GM19452 (cell line): ENCODE results near the gene SERPINE1.

Experiments used
- ATAC-seq: cut with Tn5 transposase; IDR thresholded peaks from one replicate; pipeline ENCODE4 v1.9.1; 2021; ENCODE audit not compliant: unreplicated experiment

SERPINE1 gene

DNA sequence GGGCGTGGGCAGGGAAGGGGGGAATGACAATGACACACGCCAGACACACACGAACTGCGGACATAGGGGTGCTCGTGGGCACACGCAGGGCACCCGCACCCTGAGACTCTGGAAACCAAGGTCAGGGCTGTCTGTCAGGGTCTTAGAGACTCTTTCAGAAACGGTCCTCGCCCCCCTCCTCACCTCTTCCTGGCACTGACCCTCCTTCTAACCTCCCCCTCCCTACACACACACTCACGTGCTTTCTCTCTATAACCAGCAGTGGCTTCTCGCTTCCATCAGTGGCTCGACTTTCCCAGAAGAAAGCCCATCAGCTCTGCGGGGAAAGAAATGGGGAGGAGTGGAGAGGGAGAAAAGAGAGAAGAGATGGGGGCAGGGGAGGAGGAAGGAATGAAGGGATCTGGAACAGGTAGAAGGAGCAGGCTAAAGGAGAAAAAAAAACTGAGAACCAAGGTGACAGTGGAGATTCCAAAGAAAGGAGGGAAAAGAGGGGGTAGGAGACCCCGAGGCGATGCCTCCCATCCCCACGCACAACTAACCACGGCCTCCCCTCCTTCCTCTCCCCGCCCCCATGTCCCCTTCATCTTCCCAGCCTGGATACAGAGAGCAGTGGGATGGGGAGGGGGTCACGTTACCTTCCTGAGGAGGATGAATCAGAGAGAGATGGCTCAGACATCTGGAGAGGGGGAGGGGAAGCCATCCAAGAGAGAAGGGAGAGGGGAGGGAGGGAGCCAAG is 40.2 kb downstream of the SERPINE1 start:
- ATAC-seq: no peak

DNA sequence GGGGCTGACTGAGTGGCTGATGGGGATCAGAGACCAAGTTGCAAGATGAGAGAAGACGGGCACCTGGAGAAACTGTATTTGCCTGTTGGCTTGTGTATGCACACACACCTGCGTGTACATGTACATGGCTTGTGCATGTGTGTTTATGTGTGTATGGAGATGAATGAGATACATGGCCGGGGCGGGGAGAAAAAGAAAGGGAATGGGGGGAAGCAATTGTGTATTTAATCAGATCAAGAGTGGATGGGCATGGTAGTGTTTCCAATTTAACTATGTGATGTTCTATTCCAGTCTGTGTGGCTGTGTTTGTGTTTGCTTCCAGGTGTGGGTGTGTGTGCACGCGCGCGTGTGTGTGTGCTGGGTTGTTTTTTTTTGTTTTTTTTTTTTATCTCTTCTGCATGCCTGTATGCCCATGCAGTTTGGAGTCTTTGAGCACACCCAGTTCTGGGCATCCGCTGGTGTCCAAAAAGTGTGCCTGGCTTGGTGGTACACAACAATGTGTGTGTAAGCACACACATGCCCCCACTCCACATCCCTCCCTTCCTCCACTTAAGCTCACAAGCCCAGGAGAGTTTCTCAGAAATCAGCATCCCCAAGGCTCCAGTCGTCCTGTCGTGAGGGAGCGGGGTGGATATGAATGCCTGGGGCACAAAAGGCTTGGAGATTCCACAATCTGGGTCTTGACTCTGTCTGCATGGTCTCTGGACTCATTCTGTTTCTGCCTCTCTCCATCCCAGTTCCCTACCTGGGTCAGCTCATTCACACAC is 40.9 kb downstream of the SERPINE1 start:
- ATAC-seq: no peak

DNA sequence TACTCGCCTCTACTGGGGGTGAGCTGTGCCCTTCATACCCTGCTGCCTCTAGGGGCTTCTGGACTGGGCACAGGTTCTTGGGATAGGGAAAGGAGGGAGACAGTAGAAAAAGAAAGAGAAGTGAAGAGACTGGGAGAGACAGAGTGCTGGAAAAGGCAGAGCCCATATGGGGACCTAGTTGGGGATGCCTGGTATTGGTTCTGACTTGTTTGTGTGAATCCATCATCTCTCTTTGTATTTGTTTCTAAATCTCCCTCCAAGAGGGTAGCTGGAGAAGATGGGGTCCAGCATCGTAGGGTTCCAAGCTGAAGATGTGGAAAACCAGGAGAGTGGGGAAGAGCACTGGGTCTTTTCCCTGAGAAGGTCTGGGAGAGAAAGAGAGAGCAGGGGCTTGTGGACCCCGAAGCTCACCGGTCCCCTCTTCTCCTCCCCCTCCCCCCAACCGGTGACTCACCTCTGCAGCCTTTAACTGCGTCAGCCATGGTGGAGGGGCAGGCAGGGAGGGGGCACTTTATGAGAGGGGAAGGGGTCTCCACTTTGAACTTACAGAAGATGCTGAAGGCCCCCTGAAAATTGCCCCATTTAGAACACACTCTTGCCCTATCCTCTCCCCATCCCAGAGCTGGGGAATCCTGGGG is 41.6 kb downstream of the SERPINE1 start:
- no peak for ATAC-seq

DNA sequence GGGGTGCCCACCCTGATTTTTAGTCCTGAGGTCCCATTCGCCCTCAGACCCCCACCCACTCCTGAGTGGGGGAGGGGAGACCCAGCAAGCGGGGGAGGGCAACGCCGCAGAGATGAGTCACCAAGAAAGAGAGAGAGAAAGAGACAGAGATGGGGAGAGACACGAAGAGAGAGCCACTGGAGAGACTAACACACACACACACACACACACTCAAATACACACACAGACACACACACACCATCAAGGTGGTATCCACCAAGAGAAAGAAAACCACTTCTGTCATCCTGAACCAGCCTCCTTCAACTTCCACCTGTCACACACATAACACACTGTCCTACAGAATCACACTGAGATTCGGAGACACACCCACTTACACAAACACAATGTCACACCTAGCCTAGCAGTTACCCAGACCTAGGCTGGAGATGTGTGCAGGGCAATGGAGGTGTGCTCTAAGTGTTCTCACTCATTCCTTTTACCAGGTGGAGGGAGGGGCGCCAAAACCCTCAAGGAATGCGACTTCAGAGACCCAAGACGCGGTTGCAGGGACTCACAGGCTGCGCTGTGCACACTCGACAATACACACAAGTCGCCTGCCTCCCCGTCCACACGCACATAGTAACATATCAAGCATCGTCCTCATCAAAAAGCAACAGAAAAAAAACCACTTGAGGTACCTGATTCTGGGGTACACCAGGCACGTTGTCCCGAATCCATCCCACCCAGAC is 42.4 kb downstream of the SERPINE1 start:
- no peak for ATAC-seq

DNA sequence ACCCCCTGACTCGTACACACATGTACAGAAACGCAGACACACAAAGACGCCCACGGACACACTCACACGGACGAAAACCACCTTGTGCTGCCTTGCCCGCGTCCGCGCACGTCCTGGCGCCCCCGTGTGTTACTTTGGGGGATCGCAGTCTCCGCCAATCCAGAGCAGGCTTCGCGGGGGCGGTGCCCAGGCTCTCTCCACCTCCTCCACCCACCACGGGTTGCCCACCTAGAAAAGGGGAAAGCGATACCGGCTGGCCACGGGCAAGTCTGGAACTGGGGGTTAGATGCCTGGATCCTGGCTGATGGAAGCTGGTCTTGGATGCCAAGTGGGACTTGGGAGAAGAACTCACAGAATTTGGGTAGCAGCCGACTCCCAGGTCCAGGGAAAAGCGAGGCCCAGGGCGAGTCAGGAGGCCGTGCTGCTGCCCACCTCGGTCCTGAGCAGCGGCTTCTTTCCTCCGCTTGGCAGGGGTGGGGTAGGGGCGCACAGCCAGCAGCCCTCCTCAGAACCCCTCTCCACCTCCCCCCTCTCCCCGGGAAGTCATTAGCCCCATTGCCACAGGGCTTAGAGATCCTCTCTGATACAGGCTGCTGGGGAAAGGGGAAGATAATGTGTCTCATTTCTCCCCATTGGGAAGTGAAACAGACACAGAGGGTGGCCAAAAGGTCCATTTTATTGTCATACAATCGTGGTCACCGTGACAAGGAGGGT is 43.1 kb downstream of the SERPINE1 start:
- ATAC-seq: no peak

DNA sequence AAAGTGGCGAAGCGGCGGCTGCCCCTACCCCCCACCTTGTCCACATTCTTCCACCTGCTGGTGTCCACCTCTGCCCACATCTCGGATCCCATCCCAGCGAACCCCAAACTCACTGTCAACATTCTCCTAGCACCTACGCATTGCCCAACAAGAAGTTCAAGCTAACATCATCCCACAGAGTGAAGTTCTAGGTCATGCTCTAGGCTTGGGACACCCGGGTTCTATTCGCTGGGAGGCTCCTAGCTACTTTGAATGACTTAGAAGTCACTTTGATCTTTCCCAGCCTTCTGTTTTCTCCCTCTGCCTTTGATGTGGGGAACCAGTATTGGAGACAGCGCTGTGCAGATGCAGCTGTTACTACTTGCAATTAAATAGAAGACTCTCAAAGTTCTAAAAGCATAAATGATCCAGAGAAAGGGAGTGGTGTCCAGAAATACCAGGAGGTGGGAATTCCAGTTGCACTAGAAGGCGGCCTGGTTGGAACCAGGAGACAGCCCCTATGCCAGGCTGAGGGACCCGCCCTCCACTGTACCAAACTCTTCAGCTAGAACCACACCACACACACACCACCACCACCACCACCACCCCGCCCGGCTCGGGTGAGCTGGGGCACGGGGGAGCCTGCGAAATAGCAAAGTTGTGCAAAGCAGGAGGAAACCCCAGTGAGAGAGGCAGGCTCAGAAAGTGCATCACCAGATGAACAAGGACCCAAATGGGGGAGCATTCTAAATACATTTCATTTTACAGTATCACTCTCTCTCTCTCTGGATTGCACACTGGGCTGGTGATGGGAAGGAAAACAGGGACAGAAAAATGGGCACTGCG is 43.9 kb downstream of the SERPINE1 start:
- no peak for ATAC-seq

DNA sequence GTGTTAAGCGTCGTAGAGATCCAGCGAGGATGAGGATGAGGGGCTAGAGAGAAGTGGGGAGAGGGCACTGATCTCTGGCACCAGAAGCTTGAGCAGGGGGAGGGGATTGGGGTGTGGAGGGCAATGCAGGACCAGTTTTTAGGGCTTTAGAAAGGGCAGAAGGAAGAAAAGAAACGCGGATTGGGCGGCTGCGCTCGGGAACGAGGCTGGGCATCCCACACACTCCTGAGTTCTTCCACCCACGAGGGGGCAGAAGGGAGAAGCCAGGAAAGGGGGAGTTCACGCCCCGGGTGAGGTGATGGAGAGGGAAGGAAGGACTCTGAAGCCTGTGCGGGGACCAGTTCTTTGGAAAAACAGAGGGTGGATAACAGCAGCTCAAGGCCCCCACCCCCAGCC is 44.5 kb downstream of the SERPINE1 start:
- ATAC-seq: no peak

DNA sequence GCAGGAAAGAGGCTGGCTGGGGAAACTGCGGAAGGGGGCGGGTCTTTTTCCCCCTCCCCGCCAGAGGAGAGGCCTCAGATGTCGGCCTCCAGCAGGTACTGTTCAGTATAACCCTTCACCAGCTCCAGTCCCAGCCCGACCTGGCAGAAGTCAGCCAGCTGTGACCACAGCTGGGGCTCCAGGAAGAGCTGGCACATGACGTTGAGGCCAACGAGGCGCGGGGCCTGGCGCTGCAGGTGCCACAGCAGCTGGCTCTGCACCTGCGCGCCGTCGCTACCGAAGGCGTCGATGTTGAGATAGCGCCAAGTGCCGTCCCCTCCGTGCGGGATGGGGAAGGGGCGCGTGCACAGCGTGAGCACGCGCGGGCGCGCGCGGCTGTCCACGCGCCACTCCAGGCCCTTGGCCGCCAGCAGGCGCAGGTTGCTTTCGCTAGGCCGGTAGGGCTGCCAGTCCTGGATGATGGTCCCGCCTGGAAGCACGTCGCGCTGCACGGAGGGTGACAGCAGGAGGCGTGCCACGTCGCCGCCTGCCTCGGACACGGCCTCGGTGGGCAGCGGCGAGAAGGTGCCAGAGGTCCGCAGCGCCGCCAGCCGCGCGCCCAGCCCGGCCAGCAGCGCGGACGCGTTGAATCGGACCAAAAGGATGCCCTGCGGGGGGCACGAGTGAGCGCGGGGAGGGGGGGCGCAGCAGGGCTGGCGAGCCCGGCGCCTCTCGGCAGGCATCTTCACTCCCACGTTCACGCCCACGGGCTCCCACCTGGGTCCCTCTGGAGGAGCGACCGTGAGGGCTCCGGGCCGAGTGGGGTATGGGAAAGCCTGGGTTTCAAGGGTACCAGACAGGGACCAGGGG is 45.3 kb downstream of the SERPINE1 start:
- no peak for ATAC-seq

DNA sequence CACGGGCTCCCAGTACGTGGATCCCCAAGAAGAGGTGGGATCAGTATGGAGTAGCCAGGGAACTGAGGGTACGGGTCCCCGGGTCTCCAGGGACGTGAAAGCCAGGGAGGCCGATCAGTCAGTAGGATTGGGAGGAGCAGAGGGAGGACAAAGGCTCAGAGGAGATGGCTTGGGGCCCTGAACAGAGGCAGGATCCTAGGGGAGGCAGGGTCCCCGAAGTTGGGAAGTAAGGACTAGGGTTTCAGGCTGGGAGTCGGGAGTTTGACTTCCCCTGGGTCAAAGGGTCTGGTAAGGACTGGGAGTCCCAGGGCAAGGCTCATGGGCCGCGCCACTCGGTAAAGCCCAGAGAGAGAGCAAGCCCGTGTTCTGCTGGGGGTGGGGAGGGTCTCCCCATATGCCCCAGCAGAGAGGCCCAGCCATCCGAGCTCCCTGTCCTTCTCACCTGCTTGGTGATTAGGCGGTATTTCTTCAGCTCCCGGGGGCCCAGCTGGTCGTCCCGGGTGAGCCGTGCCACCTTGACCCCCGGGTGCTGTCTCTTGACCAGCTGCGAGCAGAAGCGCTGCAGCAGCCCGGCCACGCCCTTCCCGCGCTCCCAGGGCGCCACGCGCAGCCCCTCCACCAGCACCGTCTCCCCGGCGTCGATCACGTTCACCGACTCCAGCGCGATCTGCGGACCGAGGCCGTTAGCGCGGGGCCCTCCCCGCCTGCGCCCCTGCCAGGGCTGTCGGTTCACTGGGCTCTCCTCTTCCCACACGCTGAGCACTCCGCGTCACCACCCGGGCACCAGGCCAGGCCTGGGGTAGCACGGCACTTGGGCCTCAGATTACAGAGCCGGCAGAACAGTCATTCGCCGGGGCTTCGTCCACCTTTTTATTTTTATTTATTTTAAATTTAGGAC is 46.2 kb downstream of the SERPINE1 start:
- ATAC-seq: no peak

DNA sequence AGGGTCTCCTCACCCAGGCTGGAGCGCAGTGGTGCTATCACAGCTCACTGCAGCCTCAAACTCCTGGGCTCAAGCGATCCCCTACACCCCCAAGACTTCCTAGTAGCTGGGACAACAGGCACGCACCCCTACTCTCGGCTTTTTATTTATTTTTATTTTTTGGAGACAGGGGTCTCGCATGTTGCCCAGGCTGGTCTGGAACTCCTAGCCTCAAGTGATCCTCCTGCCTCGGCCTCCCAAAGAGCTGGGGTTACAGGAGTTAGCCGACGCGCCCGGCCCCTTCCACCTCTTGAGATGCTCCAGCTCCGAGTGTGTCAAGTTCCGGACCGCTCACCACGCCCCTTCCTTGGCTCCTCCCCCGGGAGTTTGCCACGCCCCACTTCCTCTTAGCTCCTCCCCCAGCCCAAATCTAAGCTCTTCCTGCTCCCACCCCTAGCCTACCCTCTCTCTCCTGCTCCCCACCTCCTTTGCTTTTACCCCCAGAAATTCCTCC is 46.9 kb downstream of the SERPINE1 start:
- ATAC-seq: no peak

DNA sequence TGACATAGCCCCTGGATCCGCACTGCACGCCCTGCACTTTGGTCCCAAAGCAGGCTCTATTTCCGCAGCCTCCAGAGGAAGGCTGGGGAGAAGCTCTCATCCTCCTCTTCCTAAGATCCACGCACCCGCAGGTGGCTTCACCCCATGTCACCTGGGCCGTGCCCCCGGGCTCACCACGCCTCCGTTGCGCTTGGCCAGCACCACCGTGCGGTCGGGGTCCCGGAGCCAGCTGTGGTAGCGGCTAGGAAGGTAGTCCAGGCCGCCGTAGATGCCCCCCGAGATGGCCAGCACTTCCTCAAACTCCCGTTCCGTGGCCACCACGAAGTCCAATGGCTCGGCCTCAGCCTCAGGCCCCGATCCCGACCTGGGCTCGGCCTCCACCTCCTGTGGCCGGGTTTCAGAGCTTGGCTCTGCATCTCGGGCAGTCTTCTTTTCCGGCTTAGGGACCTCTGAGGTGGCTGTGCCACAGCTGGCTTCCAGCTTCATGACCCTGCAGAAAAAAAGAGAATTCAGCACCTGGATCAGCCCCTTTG is 47.5 kb downstream of the SERPINE1 start:
- ATAC-seq: no peak

DNA sequence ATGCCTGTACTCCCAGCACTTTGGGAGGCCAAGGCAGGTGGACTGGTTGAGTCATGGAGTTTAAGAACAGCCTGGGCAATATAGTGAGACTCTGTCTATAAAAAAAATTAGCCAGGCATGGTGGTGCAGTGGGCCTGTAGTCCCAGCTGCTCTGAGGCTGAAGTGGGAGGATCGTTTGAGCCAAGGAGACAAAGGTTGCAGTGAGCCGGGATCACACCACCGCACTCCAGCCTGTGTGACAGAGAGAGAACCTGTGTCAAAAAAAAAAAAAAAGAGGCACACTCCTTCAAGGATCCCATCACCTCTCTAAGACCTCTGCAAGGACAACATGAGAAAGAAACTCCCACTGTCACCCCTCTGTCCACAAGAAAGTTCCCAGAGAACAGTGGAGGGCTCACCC is 48.8 kb downstream of the SERPINE1 start:
- ATAC-seq: no peak

DNA sequence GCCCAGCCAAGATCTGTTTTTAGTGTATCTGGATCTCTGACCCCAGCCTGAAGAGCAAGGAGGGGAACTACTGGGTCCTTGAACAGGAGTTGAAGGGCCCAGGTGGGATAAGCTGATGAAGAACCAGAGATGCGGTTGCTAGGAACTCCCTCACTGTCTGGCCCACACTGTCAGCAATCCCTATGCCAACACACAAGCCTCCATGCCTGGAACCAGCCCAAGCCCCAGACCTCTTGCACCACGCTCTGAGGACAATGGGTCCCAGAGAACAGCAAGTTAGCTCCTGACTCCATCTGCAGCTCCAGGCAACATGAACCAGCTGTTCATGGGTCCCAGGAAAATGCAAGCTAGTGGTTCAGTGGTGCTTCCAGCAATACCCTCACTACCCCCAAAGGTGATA is 50.7 kb downstream of the SERPINE1 start:
- no peak for ATAC-seq

DNA sequence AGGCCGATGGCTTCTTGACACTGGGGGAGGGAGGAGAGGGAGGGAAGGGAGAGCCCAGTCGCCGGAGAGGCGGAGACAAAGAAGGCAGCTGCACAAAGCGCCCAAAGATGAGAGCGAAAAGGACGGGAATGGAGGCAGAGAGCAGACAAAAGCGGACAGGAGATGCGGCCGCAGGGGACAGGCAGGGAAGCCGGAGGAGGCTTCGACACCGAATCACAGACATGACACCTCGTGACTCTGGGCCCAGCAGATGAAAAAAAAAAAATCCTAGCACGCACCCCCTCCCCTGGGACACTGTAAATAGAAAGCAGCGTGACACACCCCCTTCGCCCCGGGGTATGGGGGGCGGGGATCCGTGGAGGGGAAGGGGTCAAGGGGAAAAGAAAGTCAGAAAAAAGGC is 52.2 kb downstream of the SERPINE1 start:
- ATAC-seq: no peak

DNA sequence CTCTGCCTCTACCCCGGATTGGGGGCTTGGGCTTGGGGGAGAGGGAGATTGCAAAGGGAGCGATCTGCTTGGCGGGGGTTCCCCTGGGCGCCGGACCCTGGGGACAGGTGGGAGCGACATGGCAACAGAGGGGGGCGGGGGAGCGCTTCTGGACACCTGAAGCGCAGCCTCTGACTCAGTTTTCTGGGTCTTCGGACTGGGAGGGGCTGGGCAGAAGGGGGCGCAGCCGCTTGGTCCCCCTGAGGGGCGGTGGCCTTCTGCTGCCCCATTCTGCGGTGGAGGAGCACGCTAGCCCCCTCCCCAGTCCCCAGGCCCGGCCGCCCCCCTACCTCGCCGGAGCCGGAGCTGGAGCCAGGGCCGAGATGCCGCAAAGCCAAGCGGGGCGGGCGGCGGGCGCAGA is 52.8 kb downstream of the SERPINE1 start:
- no peak for ATAC-seq

DNA sequence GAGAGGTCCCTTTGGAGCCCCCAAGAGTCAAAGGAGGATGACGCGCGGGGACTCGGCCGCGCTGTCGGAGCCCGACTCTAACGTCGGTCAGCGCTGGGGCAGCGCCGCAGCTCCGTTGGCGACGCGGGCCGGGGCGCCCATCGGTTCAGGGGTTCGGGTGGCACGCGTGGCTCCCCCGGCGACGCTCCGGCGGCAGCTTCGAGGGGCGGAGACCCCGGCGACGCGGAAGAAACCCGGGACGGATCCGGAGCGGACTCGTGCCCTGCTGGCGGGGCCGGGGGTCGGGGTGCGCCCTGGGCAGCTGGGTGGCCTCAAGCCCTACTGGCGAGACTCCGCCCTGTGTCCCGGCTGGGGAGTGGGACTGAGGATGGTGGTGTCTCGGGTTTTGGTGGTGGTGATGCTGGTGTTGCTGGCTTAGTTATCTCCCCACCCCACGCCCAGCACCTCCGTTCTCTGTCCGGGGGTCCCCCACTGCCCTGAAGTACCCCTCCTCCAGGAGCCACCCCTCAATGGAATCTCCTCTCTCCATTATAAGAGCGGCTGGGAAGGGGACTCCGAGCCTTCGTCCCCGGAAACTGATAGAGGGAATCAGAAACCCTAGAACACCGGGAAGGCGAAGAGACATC is 53.3 kb downstream of the SERPINE1 start, which contains the start of gene NAT16:
Gene NAT16, minus strand, starts transcription at position 164 of the 626 bp plus-strand sequence. CDS start 5,486 bp downstream, outside the sequence.
- no peak for ATAC-seq

DNA sequence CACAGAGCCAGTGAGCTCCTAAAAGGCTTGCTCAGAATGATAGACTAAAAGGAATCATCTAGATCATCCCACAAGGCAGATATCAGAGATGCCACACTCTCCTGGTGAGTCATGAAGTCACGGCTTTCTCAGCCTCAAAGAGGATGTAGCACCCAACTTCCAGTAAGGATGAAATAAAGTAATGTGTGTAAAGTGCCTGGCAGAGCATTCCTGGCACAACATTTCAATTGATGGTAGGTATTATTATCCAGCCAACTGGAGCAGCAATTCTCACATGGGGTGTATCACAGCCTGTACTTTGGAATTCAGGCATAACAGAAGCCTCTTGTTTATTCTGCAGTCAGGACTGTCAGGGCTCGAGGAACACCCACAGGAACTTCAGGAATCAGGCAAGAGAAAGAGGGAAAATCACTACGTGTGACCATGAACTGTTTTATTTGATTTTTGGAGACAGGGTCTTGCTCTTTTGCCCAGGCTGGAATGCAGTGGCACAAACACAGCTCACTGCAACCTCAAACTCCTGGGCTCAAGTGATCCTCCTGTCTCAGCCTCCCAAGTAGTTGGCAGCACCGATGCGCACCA is 58.4 kb downstream of the SERPINE1 start:
- ATAC-seq: no peak
